ENCODE results near the gene LY6G6C.
A peak's percentile ranks its signal among the peaks of the same experiment; 100 is the strongest.

LY6G6C gene

GRCh38 chr6:31705931-31706330 lies 15.6 kb downstream of the LY6G6C start:
- DNase-seq (ENCODE audit: low spot score): no peak

- DNase-seq (ENCODE audit: low spot score): peak; percentile 98
Observed at GRCh38 chr6:31702819-31703716, 18.5 kb downstream of the LY6G6C start, which contains the start of gene ABHD16A. TSS of gene ABHD16A (minus strand) at chr6:31703324. CDS start at chr6:31703281, 43 bp downstream.

- peak; percentile 37 for DNase-seq (ENCODE audit: low spot score)
Observed at GRCh38 chr6:31702405-31702818, 19.1 kb downstream of the LY6G6C start.

- DNase-seq (ENCODE audit: low spot score): no peak
Observed at GRCh38 chr6:31701666-31702404, 19.7 kb downstream of the LY6G6C start.

- no peak for DNase-seq (ENCODE audit: low spot score)
Observed at GRCh38 chr6:31700740-31701401, 20.7 kb downstream of the LY6G6C start.

- DNase-seq (ENCODE audit: low spot score): peak; percentile 9
Observed at GRCh38 chr6:31697555-31697954, 24.0 kb downstream of the LY6G6C start.

- DNase-seq (ENCODE audit: low spot score): no peak
Observed at GRCh38 chr6:31693535-31693934, 28.0 kb downstream of the LY6G6C start.

- no peak for DNase-seq (ENCODE audit: low spot score)
Observed at GRCh38 chr6:31692886-31693285, 28.7 kb downstream of the LY6G6C start.

- DNase-seq (ENCODE audit: low spot score): no peak
Observed at GRCh38 chr6:31692353-31692752, 29.2 kb downstream of the LY6G6C start.

GRCh38 chr6:31691564-31692108 lies 29.9 kb downstream of the LY6G6C start:
- DNase-seq (ENCODE audit: low spot score): no peak

GRCh38 chr6:31691078-31691463 lies 30.5 kb downstream of the LY6G6C start:
- DNase-seq (ENCODE audit: low spot score): no peak

GRCh38 chr6:31690231-31691077 lies 31.1 kb downstream of the LY6G6C start:
- DNase-seq (ENCODE audit: low spot score): no peak

- DNase-seq (ENCODE audit: low spot score): no peak
Observed at GRCh38 chr6:31689249-31690110, 32.1 kb downstream of the LY6G6C start.

- DNase-seq (ENCODE audit: low spot score): no peak
Observed at GRCh38 chr6:31687860-31688693, 33.5 kb downstream of the LY6G6C start.

GRCh38 chr6:31687321-31687720 lies 34.2 kb downstream of the LY6G6C start:
- no peak for DNase-seq (ENCODE audit: low spot score)

GRCh38 chr6:31686483-31686882 lies 35.1 kb downstream of the LY6G6C start:
- DNase-seq (ENCODE audit: low spot score): no peak

- DNase-seq (ENCODE audit: low spot score): no peak
Observed at GRCh38 chr6:31683591-31683990, 38.0 kb downstream of the LY6G6C start.

GRCh38 chr6:31681135-31681671 lies 40.3 kb downstream of the LY6G6C start:
- no peak for DNase-seq (ENCODE audit: low spot score)
